Fibroblast of pulmonary artery (primary cell): Measurements from ENCODE around the gene SCG3.

ENCODE experiments used
- DNase-seq: peaks from one replicate; pipeline ENCODE4 v3.0.0-alpha.2; 2010; ENCODE audit warnings: low read depth
- H3K4me3 ChIP-seq: replicated peaks from 2 replicates; pipeline ENCODE4 v1.5.1; 2011; ENCODE audit warnings: low read depth, mild to moderate bottlenecking, control low read depth, low read length, moderate library complexity
- TF ChIP-seq, protein P1 (sequence below): IDR thresholded peaks from 2 replicates; pipeline ENCODE4 v1.5.1; 2011; ENCODE audit warnings: mild to moderate bottlenecking, control low read depth, low read length, inconsistent platforms; ENCODE audit errors: missing control alignments

Gene SCG3

DNA sequence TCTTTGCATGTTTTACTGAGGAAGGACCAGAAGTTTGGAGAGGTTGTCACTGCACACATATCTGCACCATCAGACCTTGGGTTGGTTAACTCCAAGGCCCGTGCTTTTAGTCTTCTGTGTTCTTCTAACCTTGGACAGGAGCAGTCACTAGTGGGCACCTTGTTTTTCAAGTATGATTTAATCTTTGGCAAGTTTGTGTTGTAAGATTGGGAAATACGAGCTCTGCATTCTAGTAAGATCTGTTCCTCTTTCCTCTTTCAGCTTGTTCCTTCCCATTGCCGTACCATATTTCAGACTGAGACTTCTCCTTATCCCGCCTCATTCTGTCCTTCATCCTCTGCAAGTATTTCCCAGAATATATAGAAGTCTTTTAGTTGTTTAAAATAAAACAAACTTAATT lies 75.2 kb downstream of the SCG3 start:
- TF ChIP-seq, protein P1, sequence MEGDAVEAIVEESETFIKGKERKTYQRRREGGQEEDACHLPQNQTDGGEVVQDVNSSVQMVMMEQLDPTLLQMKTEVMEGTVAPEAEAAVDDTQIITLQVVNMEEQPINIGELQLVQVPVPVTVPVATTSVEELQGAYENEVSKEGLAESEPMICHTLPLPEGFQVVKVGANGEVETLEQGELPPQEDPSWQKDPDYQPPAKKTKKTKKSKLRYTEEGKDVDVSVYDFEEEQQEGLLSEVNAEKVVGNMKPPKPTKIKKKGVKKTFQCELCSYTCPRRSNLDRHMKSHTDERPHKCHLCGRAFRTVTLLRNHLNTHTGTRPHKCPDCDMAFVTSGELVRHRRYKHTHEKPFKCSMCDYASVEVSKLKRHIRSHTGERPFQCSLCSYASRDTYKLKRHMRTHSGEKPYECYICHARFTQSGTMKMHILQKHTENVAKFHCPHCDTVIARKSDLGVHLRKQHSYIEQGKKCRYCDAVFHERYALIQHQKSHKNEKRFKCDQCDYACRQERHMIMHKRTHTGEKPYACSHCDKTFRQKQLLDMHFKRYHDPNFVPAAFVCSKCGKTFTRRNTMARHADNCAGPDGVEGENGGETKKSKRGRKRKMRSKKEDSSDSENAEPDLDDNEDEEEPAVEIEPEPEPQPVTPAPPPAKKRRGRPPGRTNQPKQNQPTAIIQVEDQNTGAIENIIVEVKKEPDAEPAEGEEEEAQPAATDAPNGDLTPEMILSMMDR, result no peak
- no peak overlapping the region for H3K4me3 ChIP-seq
- DNase-seq, result no peak

GRCh38 chr15:51757450-51757849 lies 76.1 kb downstream of the SCG3 start:
- H3K4me3 ChIP-seq, result no peak overlapping the region
- no peak for DNase-seq
- TF ChIP-seq, protein P1, result no peak

- H3K4me3 ChIP-seq, result no peak overlapping the region
- TF ChIP-seq, protein P1, result no peak
- DNase-seq, result peak; percentile 86
Measured at GRCh38 chr15:51758645-51759044, 77.3 kb downstream of the SCG3 start.

GRCh38 chr15:51759557-51760070 lies 78.3 kb downstream of the SCG3 start:
- peak; percentile 97 for DNase-seq
- H3K4me3 ChIP-seq, result no peak overlapping the region
- TF ChIP-seq, protein P1, result peak; percentile 47

DNA sequence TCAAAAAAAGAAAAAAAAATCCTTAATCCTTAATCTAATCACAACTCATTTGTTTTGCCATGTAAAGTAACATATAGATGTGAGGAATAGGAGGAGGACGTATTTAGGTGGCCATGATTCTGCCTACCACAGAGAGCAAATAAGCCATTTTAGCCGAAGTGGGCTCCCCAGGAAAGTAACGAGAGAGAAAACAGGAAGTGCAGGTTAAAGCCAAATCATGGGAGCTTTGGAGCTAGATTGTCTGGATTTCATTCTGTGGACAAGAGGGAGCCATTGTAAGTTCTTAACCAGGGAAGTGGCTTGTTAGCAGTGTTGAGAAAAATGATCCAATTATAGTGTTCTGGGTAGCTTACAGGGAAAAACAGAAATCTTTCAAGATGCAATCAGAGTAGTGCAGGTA lies 79.5 kb downstream of the SCG3 start:
- TF ChIP-seq, protein P1, result no peak
- no peak for DNase-seq
- H3K4me3 ChIP-seq, result no peak overlapping the region

GRCh38 chr15:51765751-51766150 lies 84.4 kb downstream of the SCG3 start:
- TF ChIP-seq, protein P1, result no peak
- no peak overlapping the region for H3K4me3 ChIP-seq
- DNase-seq, result no peak

GRCh38 chr15:51766341-51766740 lies 85.0 kb downstream of the SCG3 start:
- no peak for DNase-seq
- no peak overlapping the region for H3K4me3 ChIP-seq
- TF ChIP-seq, protein P1, result no peak
